HG02610 (cell line): ENCODE results near the gene GIT2.
"Not testable (repeated sequence)": the region's sequence is repeated elsewhere in the genome, so short reads cannot be mapped to it uniquely, and the experiment has no call there.

Source experiments
- ATAC-seq: cut with Tn5 transposase; IDR thresholded peaks from one replicate; pipeline ENCODE4 v1.9.1; 2021; ENCODE audit warnings: mild to moderate bottlenecking, moderate library complexity; ENCODE audit not compliant: unreplicated experiment

The GIT2 gene

GRCh38 chr12:109896188-109896587 lies 100.0 kb downstream of the GIT2 start:
- no peak for ATAC-seq

- no peak for ATAC-seq
Observed at GRCh38 chr12:109894939-109895338, 101.2 kb downstream of the GIT2 start.

- ATAC-seq, result no peak
Observed at GRCh38 chr12:109893261-109893995, 102.7 kb downstream of the GIT2 start.

- ATAC-seq, result peak; percentile 58
Observed at GRCh38 chr12:109892748-109893147, 103.4 kb downstream of the GIT2 start.

GRCh38 chr12:109892165-109892715 lies 103.9 kb downstream of the GIT2 start:
- ATAC-seq, result no peak

GRCh38 chr12:109891731-109892130 lies 104.4 kb downstream of the GIT2 start:
- ATAC-seq, result not testable (repeated sequence)

DNA sequence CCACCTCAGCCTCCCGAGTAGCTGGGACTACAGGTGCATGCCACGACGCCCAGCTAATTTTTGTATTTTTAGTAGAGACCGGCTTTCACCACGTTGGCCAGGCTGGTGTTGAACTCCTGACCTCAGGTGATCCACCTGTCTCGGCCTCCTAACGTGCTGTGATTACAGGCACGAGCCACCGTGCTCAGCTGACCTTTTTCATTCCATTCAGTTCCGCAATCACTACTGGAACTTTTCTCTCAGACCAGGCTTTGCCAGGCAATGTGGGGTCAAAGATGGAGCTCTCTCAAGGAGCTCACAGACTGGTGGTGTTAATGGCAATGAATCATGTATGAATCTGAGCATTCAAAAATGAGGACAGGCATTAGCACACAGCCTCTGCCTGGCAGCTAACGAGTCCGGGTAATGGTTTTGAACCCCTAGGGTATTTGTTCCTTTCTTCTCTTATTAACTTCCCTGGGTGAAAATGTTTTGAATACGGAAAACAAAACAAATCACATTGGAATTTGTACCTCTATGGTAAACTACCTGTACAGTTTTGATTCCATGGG lies 105.5 kb downstream of the GIT2 start:
- ATAC-seq, result no peak

- no peak for ATAC-seq
Observed at GRCh38 chr12:109888179-109889020, 107.8 kb downstream of the GIT2 start.

- no peak for ATAC-seq
Observed at GRCh38 chr12:109885616-109886015, 110.6 kb downstream of the GIT2 start.

- no peak for ATAC-seq
Observed at GRCh38 chr12:109883461-109883860, 112.7 kb downstream of the GIT2 start.

GRCh38 chr12:109881752-109882151 lies 114.4 kb downstream of the GIT2 start:
- no peak for ATAC-seq

GRCh38 chr12:109880938-109881337 lies 115.2 kb downstream of the GIT2 start:
- no peak for ATAC-seq

DNA sequence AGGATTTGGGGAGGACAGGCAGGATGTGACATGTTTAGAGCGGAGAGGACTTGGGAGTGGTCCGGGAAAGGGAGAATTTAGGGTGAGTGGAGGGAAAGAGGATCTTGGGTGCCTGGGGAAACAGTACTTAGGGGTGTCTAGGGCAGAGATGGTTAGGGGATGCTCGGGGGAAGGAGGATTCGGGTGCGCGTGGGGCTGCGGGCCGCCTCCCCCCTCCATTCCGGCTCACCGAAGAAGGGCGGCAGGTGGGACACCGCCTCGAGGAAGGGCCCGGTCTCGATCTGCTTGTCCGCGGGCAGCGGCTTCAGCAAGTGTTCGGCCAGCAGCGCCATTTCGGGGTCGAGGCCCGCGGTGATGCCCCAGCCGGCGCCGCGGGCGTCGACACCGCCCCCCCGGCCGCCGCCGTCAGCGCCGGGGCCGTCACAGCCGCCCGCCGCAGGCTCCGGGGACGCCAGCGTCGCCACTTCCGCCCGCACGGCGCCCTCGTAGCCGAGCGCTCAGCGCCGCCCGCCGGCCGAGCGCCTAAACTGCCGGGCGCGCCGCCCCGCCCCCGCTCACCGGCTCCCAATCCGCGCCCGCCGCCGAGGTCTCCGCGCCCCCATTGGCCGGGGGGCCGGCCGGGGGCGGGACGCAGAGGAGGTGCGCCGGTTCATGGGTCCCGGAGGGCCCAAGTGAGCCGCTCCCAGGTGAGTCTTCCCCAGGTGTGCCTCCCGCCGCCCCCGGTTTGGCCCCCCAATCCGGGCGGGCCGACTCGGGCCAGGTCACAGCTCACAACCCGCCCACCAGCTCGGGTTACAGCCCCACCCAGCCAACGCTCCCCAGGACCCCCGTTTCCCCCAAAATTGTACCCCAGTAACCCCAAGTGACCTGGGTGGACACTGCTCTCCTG lies 115.9 kb downstream of the GIT2 start, which contains the start of gene GLTP:
Gene GLTP, minus strand, starts transcription at position 499 of the 889 bp plus-strand sequence. Its CDS starts 167 bp downstream, at position 332.
- peak; percentile 88 for ATAC-seq
